B cell (primary cell): Measurements from ENCODE around the gene TSPAN9. TPM values are rescaled to one million over a fixed set of nuclear protein-coding genes. Genes with fewer than 3 reads are reported as not detected.

ENCODE experiments used
- ATAC-seq: fragments of 200-7000 bp; cut with Tn5 transposase; one replicate; pipeline ENCODE4 v1.10.0; 2021; ENCODE audit warnings: low read depth, mild to moderate bottlenecking, moderate number of reproducible peaks, moderate library complexity
- CTCF ChIA-PET: fragments of 350-600 bp; sonication (Branson Sonifier 250); formaldehyde crosslinking; loops from one replicate; lab custom pipeline; 2021; ENCODE audit warnings: antibody characterized with exemption, inconsistent platforms; lab: Charles Lee
- POLR2A ChIA-PET: fragments of 350-600 bp; sonication (Branson Sonifier 250); formaldehyde crosslinking; loops from one replicate; lab custom pipeline; 2021; ENCODE audit warnings: antibody characterized with exemption; lab: Charles Lee
- DNase-seq: peaks from one replicate; pipeline ENCODE4 v3.0.0; 2013
- H2AFZ ChIP-seq: 2 replicates; pipeline ENCODE4 v1.6.1; 2012; ENCODE audit warnings: mild to moderate bottlenecking, low read depth, low read length; ENCODE audit not compliant: insufficient read depth, poor library complexity, severe bottlenecking
- H3K27ac ChIP-seq, 2 donors: 1 replicate in 1 of 2; 2 replicates in 1 of 2; pipeline ENCODE4 v1.5.1; 2012 to 2013; ENCODE audit warnings: low read length in 2 of 2, mild to moderate bottlenecking in 2 of 2, moderate library complexity in 1 of 2
- H3K27me3 ChIP-seq, 4 experiments: fragments of 200-600 bp in 1 of 4; sonication (generic) in 1 of 4; replicated peaks in 1 of 4; 1 replicate in 2 of 4; 2 replicates in 2 of 4; pipeline versions ENCODE4 v1.6.1 to v1.7.0; 2013 to 2016; ENCODE audit warnings: low read length in 3 of 4, mild to moderate bottlenecking in 2 of 4, mixed read lengths in 1 of 4, moderate library complexity in 1 of 4; ENCODE audit not compliant: insufficient read depth in 4 of 4, control insufficient read depth in 3 of 4; ENCODE audit errors: control extremely low read depth in 1 of 4
- H3K36me3 ChIP-seq, 2 experiments: replicated peaks in 1 of 2; 1 replicate in 1 of 2; 2 replicates in 1 of 2; pipeline versions ENCODE4 v1.6.1 to v1.7.1; 2013; ENCODE audit warnings: low read length in 1 of 2; ENCODE audit not compliant: insufficient read depth in 2 of 2, control insufficient read depth in 1 of 2; ENCODE audit errors: control extremely low read depth in 1 of 2, extremely low read depth in 1 of 2
- H3K4me1 ChIP-seq, 2 donors: fragments of 200-600 bp in 1 of 2; sonication (generic) in 1 of 2; 1 replicate in 1 of 2; 2 replicates in 1 of 2; pipeline versions ENCODE4 v1.5.1 to v1.6.1; 2013 to 2017; ENCODE audit warnings: low read length in 2 of 2; ENCODE audit not compliant: control insufficient read depth in 2 of 2, insufficient read depth in 2 of 2
- H3K4me2 ChIP-seq: replicated peaks from 2 replicates; pipeline ENCODE3; 2012; ENCODE audit warnings: mild to moderate bottlenecking, low read depth, low read length; ENCODE audit not compliant: poor library complexity, severe bottlenecking
- H3K4me3 ChIP-seq, 5 experiments: fragments of 200-600 bp in 1 of 5; sonication (generic) in 1 of 5; 1 replicate in 3 of 5; 2 replicates in 2 of 5; pipeline versions ENCODE4 v1.5.1 to v1.7.0; 2011 to 2016; ENCODE audit warnings: low read length in 4 of 5, mild to moderate bottlenecking in 4 of 5, low read depth in 2 of 5, control low read depth in 1 of 5, moderate library complexity in 1 of 5; ENCODE audit not compliant: insufficient read depth in 1 of 5; ENCODE audit errors: control extremely low read depth in 1 of 5, extremely low read depth in 1 of 5
- H3K79me2 ChIP-seq: fragments of 200-600 bp; sonication (generic); one replicate; pipeline ENCODE4 v1.6.0; 2016; ENCODE audit warnings: low read length; ENCODE audit not compliant: control insufficient read depth, insufficient read depth
- H3K9ac ChIP-seq: fragments of 200-600 bp; sonication (generic); 2 replicates; pipeline ENCODE4 v1.6.1; 2017; ENCODE audit warnings: mild to moderate bottlenecking, low read length, moderate library complexity
- H3K9me3 ChIP-seq, 3 donors: one replicate each; pipeline versions ENCODE4 v1.6.1 to v1.7.1; 2013; ENCODE audit warnings: low read length in 2 of 3; ENCODE audit not compliant: control insufficient read depth in 2 of 3, insufficient read depth in 1 of 3; ENCODE audit errors: control extremely low read depth in 1 of 3
- H4K20me1 ChIP-seq: 2 replicates; pipeline ENCODE4 v1.6.0; 2012; ENCODE audit warnings: mild to moderate bottlenecking, low read length; ENCODE audit not compliant: insufficient read depth, control insufficient read depth, poor library complexity, severe bottlenecking
- H3K27ac Mint-ChIP-seq: one replicate; pipeline ENCODE4 v1.8.0; 2021; ENCODE audit warnings: mixed read lengths
- H3K27me3 Mint-ChIP-seq: one replicate; pipeline ENCODE4 v1.8.0; 2021; ENCODE audit warnings: mixed read lengths
- H3K4me1 Mint-ChIP-seq: one replicate; pipeline ENCODE4 v1.8.0; 2021; ENCODE audit warnings: mixed read lengths
- H3K4me3 Mint-ChIP-seq: one replicate; pipeline ENCODE4 v1.8.0; 2021; ENCODE audit warnings: mixed read lengths
- H3K9me3 Mint-ChIP-seq: one replicate; pipeline ENCODE4 v1.8.0; 2022; ENCODE audit warnings: mixed read lengths; ENCODE audit not compliant: insufficient read depth
- CTCF ChIP-seq: fragments of 200-600 bp; IDR thresholded peaks from one replicate; pipeline ENCODE4 v1.8.0; 2022; ENCODE audit warnings: antibody characterized with exemption, mild to moderate bottlenecking
- EZH2 ChIP-seq: IDR thresholded peaks from 2 replicates; pipeline ENCODE4 v1.6.1; 2012; ENCODE audit warnings: borderline replicate concordance, low read depth, mild to moderate bottlenecking, moderate library complexity, low read length; ENCODE audit not compliant: insufficient read depth, poor library complexity, severe bottlenecking
- WGBS: methylation state at CpG from one replicate; pipeline ENCODE4 v1.1.5; 2013; ENCODE audit warnings: missing lambda C conversion rate; ENCODE audit not compliant: insufficient coverage; 5-methylcytosine and 5-hydroxymethylcytosine counted together
- intact Hi-C: fragments of 100-400 bp; cut with micrococcal nuclease; formaldehyde crosslinking; loops from one replicate; pipeline ENCODE4 v1.10.0; 2022
- polyA plus RNA-seq: library from polyadenylated mRNA; depleted of rRNA; stranded (reverse); fragments of >200 nt; gene quantifications from 2 replicates; pipeline ENCODE4 v1.2.3, GENCODE V29; 2012
- total RNA-seq, 2 donors: library from RNA; stranded (reverse); fragments of 120-200 nt in 1 of 2; gene quantifications; 1 replicate in 1 of 2; 2 replicates in 1 of 2; pipeline versions ENCODE4 v1.2.3 to v1.2.4, GENCODE V29; 2013 to 2022

TSPAN9 gene
- total and polyA plus RNA-seq, 2 donors (not counting 1 experiment from before 2014, with no cell fraction given): 0.15 to 0.37 TPM

GRCh38 chr12:3110578-3110977 lies 33.4 kb downstream of the TSPAN9 start:
- H4K20me1 ChIP-seq: no peaks in the 10 kb centered on the region
- no peak overlapping the region for H3K4me2 ChIP-seq
- no peak overlapping the region for H3K27ac Mint-ChIP-seq
- ChIA-PET CTCF (no interaction called here), POLR2A (no interaction called here)
- H3K4me3 ChIP-seq: no peak overlapping the region
- intact Hi-C loops: no loop called here
- H3K79me2 ChIP-seq: no peaks in the 10 kb centered on the region
- TF ChIP-seq EZH2: no peak
- TF ChIP-seq CTCF: no peak
- H3K27me3 ChIP-seq: peaks cover 0 to 5% (median 0%) of the 10 kb centered on the region in 4 experiments
- DNase-seq (no peak), ATAC-seq (no peak)
- no peaks in the 10 kb centered on the region for H3K9me3 Mint-ChIP-seq
- H3K9me3 ChIP-seq: no peaks in the 10 kb centered on the region
- H2AFZ ChIP-seq: no peak overlapping the region
- H3K9ac ChIP-seq: no peak overlapping the region
- peaks cover 18% of the 10 kb centered on the region for H3K27me3 Mint-ChIP-seq
- no peak overlapping the region for H3K4me3 Mint-ChIP-seq
- H3K4me1 ChIP-seq: no peaks in the 10 kb centered on the region
- no CpG with 5 or more reads among the region's 2 CpGs for WGBS
- H3K36me3 ChIP-seq: no peaks in the 10 kb centered on the region
- no peaks in the 10 kb centered on the region for H3K4me1 Mint-ChIP-seq
- H3K27ac ChIP-seq: no peak overlapping the region

GRCh38 chr12:3113671-3114325 lies 36.6 kb downstream of the TSPAN9 start:
- TF ChIP-seq EZH2: no peak
- TF ChIP-seq CTCF: no peak
- Mint-ChIP-seq H3K27ac (no peak overlapping the region), H3K4me1 (no peaks in the 10 kb centered on the region), H3K27me3 (peaks cover 42% of the 10 kb centered on the region), H3K4me3 (no peak overlapping the region), H3K9me3 (no peaks in the 10 kb centered on the region)
- Histone ChIP-seq H3K79me2 (no peaks in the 10 kb centered on the region), H3K9me3 (no peaks in the 10 kb centered on the region), H2AFZ (no peak overlapping the region), H3K27ac (no peak overlapping the region), H3K9ac (no peak overlapping the region), H3K27me3 (peaks cover 0 to 5% (median 2%) of the 10 kb centered on the region in 4 experiments), H3K4me2 (no peak overlapping the region), H3K4me1 (no peaks in the 10 kb centered on the region), H3K4me3 (no peak overlapping the region), H3K36me3 (no peaks in the 10 kb centered on the region), H4K20me1 (no peaks in the 10 kb centered on the region)
- DNase-seq (no peak), ATAC-seq (no peak)
- ChIA-PET POLR2A (no interaction called here), CTCF (no interaction called here)
- intact Hi-C loops: no loop called here
- 60% methylated on average over 7 of the region's 8 CpGs for WGBS
